BLaER1 treated with 17β-estradiol and CSF1 and Interleukin-3, amounts not matched to agents 10 nM and 100 nM (cell line): ENCODE results near the gene PLA2G4E.

Source experiments
- H3K27ac ChIP-seq, 11 experiments: shearing (Covaris generic); formaldehyde crosslinking; 2 replicates each; pipeline ENCODE4 v1.8.1; 2022
- H3K27me3 ChIP-seq, 11 experiments: shearing (Covaris generic); formaldehyde crosslinking; 2 replicates each; pipeline ENCODE4 v1.8.1; 2022
- H3K36me3 ChIP-seq, 11 experiments: shearing (Covaris generic); formaldehyde crosslinking; 2 replicates each; pipeline ENCODE4 v1.8.1; 2022
- H3K4me1 ChIP-seq, 10 experiments: shearing (Covaris generic); formaldehyde crosslinking; 2 replicates each; pipeline ENCODE4 v1.8.1; 2022
- H3K4me2 ChIP-seq, 11 experiments: shearing (Covaris generic); formaldehyde crosslinking; 2 replicates each; pipeline ENCODE4 v1.8.1; 2022
- H3K4me3 ChIP-seq, 10 experiments: shearing (Covaris generic); formaldehyde crosslinking; 2 replicates each; pipeline ENCODE4 v1.8.1; 2022
- H3K9ac ChIP-seq, 11 experiments: shearing (Covaris generic); formaldehyde crosslinking; 2 replicates each; pipeline ENCODE4 v1.8.1; 2022
- H3K9me3 ChIP-seq, 11 experiments: shearing (Covaris generic); formaldehyde crosslinking; replicated peaks in 1 of 11; 2 replicates each; pipeline ENCODE4 v1.8.1; 2022
- H4K20me1 ChIP-seq, 11 experiments: shearing (Covaris generic); formaldehyde crosslinking; 2 replicates each; pipeline ENCODE4 v1.8.1; 2022
- Cebpa-rat ChIP-seq, 11 experiments: shearing (Covaris generic); IDR thresholded peaks; 2 replicates each; pipeline ENCODE4 v1.8.1; 2022

Gene PLA2G4E

DNA sequence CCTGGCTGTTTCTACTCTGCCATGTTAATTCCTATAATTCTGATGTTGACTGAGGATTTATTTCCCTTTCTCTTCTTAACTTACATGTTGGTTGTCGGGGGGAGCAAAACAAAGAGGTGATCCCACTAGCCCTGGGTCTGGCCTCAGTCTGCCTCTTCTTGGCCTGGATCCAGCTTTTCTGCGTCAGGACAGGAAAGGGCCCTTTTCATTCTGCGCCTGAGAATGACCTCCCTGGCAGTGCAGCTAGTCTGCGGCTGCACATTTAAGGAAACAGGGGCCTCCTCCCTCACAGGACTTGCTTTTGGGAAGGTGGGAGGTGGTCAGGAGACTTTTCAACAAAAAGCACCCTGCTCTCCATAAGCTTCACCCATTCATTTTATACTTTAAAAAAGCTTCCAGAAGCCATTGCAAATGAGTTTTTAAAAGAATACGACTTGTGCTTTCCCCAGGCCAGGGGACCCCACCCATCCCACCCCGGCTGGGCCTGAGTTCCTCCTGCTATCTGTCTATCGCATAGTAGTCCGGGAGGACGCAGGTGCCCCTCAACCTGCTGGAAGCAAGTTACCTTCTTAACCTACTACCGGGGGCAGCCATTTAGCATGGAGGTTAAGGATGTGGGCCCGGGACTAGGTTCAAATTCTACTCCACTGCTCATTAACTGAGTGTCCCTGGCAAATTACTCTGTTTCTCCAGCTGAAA is 27.2 kb downstream of the PLA2G4E start:
- peaks cover 0 to 4% (median 0%) of the 10 kb centered on the region in 10 experiments; a peak in 1 of 20 replicates for H3K4me1 ChIP-seq
- no peaks in the 10 kb centered on the region for H3K36me3 ChIP-seq
- no peaks in the 10 kb centered on the region for H3K27me3 ChIP-seq
- H4K20me1 ChIP-seq = no peaks in the 10 kb centered on the region
- no peaks in the 10 kb centered on the region for H3K9me3 ChIP-seq
- TF ChIP-seq Cebpa-rat (IDR thresholded peaks at IDR 0.05) = no peak
- H3K4me2 ChIP-seq = no peak overlapping the region
- no peak overlapping the region for H3K4me3 ChIP-seq
- no peak overlapping the region for H3K27ac ChIP-seq
- H3K9ac ChIP-seq = no peak overlapping the region

DNA sequence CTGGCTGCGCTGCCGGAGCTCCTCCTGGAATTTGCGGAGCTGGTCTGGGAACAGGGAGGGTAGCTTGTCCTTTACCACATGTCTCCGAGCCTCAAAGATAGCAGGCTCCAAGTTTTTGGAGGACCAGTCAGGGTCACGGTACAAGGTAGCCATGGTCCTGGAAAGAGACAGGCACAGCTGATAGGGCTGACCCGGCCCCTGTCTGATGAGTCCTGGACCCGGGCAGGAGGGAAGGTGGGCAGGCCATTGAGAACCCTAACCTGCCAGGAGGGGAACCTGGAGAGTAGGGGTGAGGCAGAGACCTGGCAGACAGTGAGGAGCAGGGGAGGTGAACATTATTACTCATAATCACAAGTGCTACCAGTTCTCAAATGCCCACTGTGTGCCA is 28.0 kb downstream of the PLA2G4E start:
- Histone ChIP-seq H3K9ac (no peak overlapping the region), H3K27me3 (no peaks in the 10 kb centered on the region), H3K36me3 (no peaks in the 10 kb centered on the region), H3K4me3 (no peak overlapping the region), H3K4me1 (peaks cover 0 to 4% (median 0%) of the 10 kb centered on the region in 10 experiments; a peak in 1 of 20 replicates), H3K4me2 (no peak overlapping the region), H4K20me1 (no peaks in the 10 kb centered on the region), H3K9me3 (no peaks in the 10 kb centered on the region), H3K27ac (no peak overlapping the region)
- TF ChIP-seq Cebpa-rat (IDR thresholded peaks at IDR 0.05) = no peak

DNA sequence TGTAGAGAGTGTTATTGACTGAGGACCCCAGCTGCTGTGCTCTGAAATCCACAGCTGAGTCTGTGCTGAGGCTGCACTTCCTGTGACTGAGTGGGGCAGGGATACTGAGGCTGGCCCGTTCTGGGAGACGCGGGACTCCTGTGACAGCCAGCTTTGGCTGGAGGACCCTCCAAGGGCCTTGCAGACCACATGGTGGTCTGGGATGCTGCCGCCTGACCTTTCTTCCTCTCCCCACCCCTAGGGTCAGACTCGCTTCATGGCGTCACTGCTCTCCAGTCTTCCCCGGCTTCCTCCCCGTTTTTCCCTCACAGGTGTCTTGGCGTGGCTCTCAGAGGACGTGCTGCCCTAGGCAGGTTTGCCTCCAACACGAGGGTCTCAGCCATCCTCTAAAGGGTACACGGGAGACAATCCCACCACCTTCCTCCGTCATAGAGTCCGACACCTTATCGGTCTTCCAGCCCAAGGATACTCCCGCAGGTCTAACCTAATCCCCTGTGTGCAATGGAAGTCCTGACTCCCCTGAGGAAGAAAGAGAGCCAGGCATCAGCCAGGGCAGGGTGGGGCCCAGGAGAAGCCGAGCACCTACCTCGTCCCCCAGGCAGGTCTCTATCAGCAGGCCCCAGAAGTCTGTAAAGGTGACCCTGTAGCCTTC is 28.6 kb downstream of the PLA2G4E start:
- Histone ChIP-seq H3K4me1 (peaks cover 0 to 4% (median 0%) of the 10 kb centered on the region in 10 experiments; a peak in 1 of 20 replicates), H3K36me3 (no peaks in the 10 kb centered on the region), H3K27me3 (no peaks in the 10 kb centered on the region), H3K4me2 (no peak overlapping the region), H4K20me1 (no peaks in the 10 kb centered on the region), H3K27ac (no peak overlapping the region), H3K4me3 (no peak overlapping the region), H3K9me3 (no peaks in the 10 kb centered on the region), H3K9ac (no peak overlapping the region)
- no peak for TF ChIP-seq Cebpa-rat (IDR thresholded peaks at IDR 0.05)

- H3K9me3 ChIP-seq = no peaks in the 10 kb centered on the region
- TF ChIP-seq Cebpa-rat (IDR thresholded peaks at IDR 0.05) = no peak
- peaks cover 0 to 4% (median 0%) of the 10 kb centered on the region in 10 experiments; a peak in 4 of 20 replicates for H3K4me1 ChIP-seq
- no peaks in the 10 kb centered on the region for H3K27me3 ChIP-seq
- H3K4me2 ChIP-seq = no peak overlapping the region
- no peak overlapping the region for H3K27ac ChIP-seq
- no peak overlapping the region for H3K4me3 ChIP-seq
- H3K36me3 ChIP-seq = no peaks in the 10 kb centered on the region
- H4K20me1 ChIP-seq = no peaks in the 10 kb centered on the region
- H3K9ac ChIP-seq = no peak overlapping the region
These were observed 30.2 kb downstream of the PLA2G4E start for GRCh38 chr15:41990691-41991090.

DNA sequence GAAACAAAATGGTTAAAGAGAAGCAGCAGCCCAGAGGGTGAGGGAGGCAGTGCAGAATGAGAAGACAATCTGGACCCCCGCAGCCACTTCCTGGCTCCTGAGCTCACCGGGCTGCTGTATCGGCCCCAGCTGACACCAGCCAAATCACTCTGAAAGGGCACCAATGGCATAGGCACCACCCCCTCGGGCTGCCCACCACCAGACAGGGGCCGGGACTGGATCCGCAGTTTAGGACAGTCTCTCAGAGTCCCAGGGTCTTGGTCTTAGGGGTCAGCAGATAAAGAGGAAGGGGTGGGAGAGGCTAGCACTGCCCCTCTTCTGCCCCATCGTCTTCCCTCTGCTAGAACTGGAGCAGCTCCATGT is 30.6 kb downstream of the PLA2G4E start:
- no peak for TF ChIP-seq Cebpa-rat (IDR thresholded peaks at IDR 0.05)
- Histone ChIP-seq H3K4me2 (no peak overlapping the region), H3K9me3 (no peaks in the 10 kb centered on the region), H3K36me3 (no peaks in the 10 kb centered on the region), H4K20me1 (no peaks in the 10 kb centered on the region), H3K9ac (no peak overlapping the region), H3K27me3 (no peaks in the 10 kb centered on the region), H3K4me3 (no peak overlapping the region), H3K27ac (no peak overlapping the region), H3K4me1 (peaks cover 0 to 6% (median 0%) of the 10 kb centered on the region in 10 experiments; a peak in 4 of 20 replicates)

GRCh38 chr15:41989573-41990242 is 31.1 kb downstream of the PLA2G4E start:
- TF ChIP-seq Cebpa-rat (IDR thresholded peaks at IDR 0.05) = no peak
- H3K27me3 ChIP-seq = no peaks in the 10 kb centered on the region
- H3K4me2 ChIP-seq = no peak overlapping the region
- no peak overlapping the region for H3K4me3 ChIP-seq
- H3K4me1 ChIP-seq = peaks cover 0 to 6% (median 0%) of the 10 kb centered on the region in 10 experiments; a peak in 4 of 20 replicates
- H3K9ac ChIP-seq = no peak overlapping the region
- H4K20me1 ChIP-seq = no peaks in the 10 kb centered on the region
- H3K27ac ChIP-seq = no peak overlapping the region
- H3K36me3 ChIP-seq = no peaks in the 10 kb centered on the region
- no peaks in the 10 kb centered on the region for H3K9me3 ChIP-seq

GRCh38 chr15:41988896-41989572 is 31.8 kb downstream of the PLA2G4E start:
- Histone ChIP-seq H3K9me3 (no peaks in the 10 kb centered on the region), H3K4me3 (no peak overlapping the region), H3K4me2 (no peak overlapping the region), H3K27ac (no peak overlapping the region), H4K20me1 (no peaks in the 10 kb centered on the region), H3K27me3 (no peaks in the 10 kb centered on the region), H3K4me1 (peaks cover 0 to 6% (median 0%) of the 10 kb centered on the region in 10 experiments; a peak in 4 of 20 replicates), H3K9ac (no peak overlapping the region), H3K36me3 (no peaks in the 10 kb centered on the region)
- TF ChIP-seq Cebpa-rat (IDR thresholded peaks at IDR 0.05) = no peak

GRCh38 chr15:41987925-41988275 is 32.9 kb downstream of the PLA2G4E start:
- no peak overlapping the region for H3K27ac ChIP-seq
- TF ChIP-seq Cebpa-rat (IDR thresholded peaks at IDR 0.05) = no peak
- H3K4me1 ChIP-seq = peaks cover 0 to 6% (median 0%) of the 10 kb centered on the region in 10 experiments; a peak in 4 of 20 replicates
- no peak overlapping the region for H3K9ac ChIP-seq
- no peak overlapping the region for H3K4me2 ChIP-seq
- H3K27me3 ChIP-seq = no peaks in the 10 kb centered on the region
- H3K9me3 ChIP-seq = no peaks in the 10 kb centered on the region
- no peaks in the 10 kb centered on the region for H3K36me3 ChIP-seq
- H3K4me3 ChIP-seq = no peak overlapping the region
- no peaks in the 10 kb centered on the region for H4K20me1 ChIP-seq

GRCh38 chr15:41987246-41987924 is 33.5 kb downstream of the PLA2G4E start:
- H4K20me1 ChIP-seq = no peaks in the 10 kb centered on the region
- no peak overlapping the region for H3K9ac ChIP-seq
- no peaks in the 10 kb centered on the region for H3K9me3 ChIP-seq
- peaks cover 0 to 6% (median 0%) of the 10 kb centered on the region in 10 experiments; a peak in 4 of 20 replicates for H3K4me1 ChIP-seq
- no peak overlapping the region for H3K27ac ChIP-seq
- no peak overlapping the region for H3K4me3 ChIP-seq
- H3K4me2 ChIP-seq = no peak overlapping the region
- H3K27me3 ChIP-seq = no peaks in the 10 kb centered on the region
- no peaks in the 10 kb centered on the region for H3K36me3 ChIP-seq
- TF ChIP-seq Cebpa-rat (IDR thresholded peaks at IDR 0.05) = no peak
